ENCODE measurements around the gene ETHE1.

The ETHE1 gene

GRCh38 chr19:43486412-43486811, 40.6 kb downstream of the ETHE1 start:
- DNase-seq = no peak

DNA sequence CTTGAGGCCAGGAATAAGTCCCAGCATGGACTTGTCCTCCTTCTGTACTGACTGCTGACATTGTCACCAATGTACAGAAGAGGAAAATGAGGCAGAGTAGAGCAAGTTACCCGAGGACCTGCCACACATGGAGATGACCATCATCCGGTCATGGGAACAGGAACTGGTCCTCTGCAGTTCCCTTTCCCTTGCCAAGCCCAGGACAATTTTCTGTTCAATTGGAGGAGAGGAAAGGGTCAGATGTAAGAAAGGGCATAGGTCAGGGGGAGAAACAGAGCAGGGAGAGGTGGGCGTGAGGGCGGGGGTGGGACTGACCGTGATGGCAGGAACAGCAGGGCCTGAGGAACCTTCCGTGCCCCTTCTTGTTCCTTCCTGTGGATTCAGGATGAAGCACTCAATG, 41.0 kb downstream of the ETHE1 start:
- DNase-seq = no peak

- no peak for DNase-seq
Observed at GRCh38 chr19:43483281-43483680, 43.7 kb downstream of the ETHE1 start.

GRCh38 chr19:43482193-43482592, 44.8 kb downstream of the ETHE1 start:
- DNase-seq = no peak

DNA sequence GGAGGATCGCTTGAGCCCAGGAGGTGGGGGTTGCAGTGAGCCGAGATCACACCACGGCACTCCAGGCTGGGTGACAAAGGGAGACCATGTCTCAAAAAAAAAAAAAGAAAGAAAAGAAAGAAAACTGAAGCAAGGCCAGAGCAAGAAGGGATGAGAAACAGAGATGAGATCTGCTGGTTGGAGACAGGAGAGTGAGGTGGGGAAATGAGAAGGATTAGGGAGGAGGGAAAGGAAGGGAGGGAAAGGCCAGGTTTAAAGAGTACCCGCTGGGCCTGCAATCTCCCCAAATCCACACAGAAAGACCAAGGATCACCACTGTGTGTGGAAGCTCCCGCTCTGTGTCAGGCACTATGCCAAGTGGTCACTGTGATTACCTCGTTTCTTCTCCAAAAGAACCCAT, 45.3 kb downstream of the ETHE1 start:
- no peak for DNase-seq

- no peak for DNase-seq
Observed at GRCh38 chr19:43480574-43480973, 46.4 kb downstream of the ETHE1 start.

DNA sequence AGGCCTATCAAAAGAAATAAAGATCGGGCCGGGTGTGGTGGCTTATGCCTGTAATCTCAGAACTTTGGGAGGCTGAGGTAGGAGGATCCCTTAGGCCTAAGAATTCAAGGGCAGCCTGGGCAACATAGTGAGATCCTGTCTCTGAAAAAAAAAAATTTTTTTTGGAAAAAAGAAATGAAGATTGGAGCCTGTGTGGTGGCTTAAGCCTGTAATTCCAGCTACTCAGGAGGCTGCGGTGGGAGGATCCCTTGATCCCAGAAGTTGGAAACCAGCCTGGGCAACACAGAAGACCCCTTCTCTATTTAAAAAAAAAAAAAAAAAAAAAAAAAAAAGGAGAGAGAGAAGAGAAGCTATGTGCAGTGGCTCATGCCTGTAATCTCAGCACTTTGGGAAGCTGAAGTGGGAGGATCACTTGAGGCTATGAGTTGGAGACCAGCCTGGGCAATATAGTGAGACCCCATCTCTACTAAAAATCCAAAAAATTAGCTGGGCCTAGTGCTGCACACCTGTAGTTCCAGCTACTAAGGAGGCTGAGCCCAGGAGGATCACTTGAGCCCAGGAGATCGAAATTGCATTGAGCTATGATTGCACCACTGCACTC, 46.9 kb downstream of the ETHE1 start:
- DNase-seq = no peak

- no peak for DNase-seq
Observed at GRCh38 chr19:43479226-43479625, 47.8 kb downstream of the ETHE1 start.

- no peak for DNase-seq
Observed at GRCh38 chr19:43478323-43478722, 48.7 kb downstream of the ETHE1 start.

DNA sequence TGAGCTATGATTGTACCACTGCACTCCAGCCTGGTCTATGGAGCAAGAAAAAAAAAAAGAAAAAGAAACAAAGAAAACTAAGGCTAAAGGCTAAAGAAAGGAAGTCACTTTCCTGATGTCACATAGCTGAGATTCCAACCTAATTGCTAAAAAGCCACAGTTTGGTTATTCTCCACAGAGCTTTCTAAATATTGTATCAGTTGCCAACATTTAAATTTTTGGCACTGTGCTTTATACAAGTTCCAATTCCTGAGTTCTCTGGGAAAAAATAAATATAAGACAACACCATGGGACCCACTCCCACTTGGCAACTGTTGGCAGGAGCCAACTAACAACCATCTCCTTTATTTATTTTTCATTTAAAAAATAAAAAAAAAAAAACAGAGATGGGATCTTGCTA, 50.4 kb downstream of the ETHE1 start:
- no peak for DNase-seq

- DNase-seq = peak; percentile 75
Observed at GRCh38 chr19:43474986-43475705, 51.9 kb downstream of the ETHE1 start.

GRCh38 chr19:43474487-43474886, 52.5 kb downstream of the ETHE1 start:
- no peak for DNase-seq

- no peak for DNase-seq
Observed at GRCh38 chr19:43471091-43471490, 55.9 kb downstream of the ETHE1 start.

DNA sequence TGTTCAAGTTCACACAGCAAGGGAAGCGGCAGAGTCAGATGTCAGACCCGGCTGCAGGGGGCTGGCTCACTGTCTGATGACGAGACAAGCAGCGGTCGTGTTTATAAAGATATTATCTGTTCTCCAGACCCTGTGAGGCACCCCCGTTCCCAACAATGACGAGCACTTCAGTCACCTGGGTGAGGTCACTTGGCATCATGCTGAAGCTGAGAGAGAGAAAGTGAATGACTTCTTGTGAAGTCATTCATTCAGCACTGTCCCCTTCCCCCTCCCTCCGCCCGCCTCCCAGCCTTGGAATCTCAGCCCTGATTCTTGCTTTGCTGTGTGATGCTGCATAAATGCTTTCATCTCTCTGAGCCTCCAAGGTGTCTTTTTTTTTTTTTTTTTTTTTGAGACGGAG, 56.7 kb downstream of the ETHE1 start:
- no peak for DNase-seq

DNA sequence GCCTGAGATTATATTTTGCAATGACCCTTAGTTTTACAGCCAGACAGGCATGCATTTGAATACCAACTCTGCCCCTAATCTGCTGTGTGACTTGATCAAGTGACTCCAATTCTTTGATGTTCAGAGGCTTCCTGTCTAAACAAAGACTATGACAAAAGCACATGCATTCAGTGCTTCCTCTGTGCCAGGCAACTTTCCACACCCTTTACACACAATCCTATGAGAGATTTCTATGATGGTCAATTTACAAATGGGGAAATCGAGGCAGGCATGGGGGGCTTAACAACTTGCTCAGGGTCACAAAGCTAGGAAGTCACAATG, 57.9 kb downstream of the ETHE1 start:
- DNase-seq = no peak

- DNase-seq = no peak
Observed at GRCh38 chr19:43468354-43469159, 58.4 kb downstream of the ETHE1 start.

DNA sequence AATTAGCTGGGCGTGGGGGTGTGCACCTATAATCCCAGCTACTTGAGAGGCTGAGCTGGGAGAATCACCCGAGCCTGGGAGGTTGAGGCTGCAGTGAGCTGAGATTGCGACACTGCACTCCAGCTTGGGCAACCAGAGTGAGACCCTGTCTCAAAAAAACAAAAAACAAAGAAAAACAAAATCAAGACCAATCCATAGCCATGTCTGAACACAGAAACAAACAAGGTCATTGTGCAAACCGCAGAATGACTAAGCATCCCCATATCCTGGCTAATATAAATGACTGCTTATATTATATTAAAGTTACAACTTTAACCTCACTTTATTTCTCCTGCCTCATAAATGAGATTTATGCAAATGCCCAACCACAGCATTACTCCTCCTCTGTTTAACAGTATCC, 59.3 kb downstream of the ETHE1 start:
- DNase-seq = no peak

GRCh38 chr19:43467276-43467675, 59.7 kb downstream of the ETHE1 start:
- no peak for DNase-seq

GRCh38 chr19:43466793-43467192, 60.2 kb downstream of the ETHE1 start:
- no peak for DNase-seq

GRCh38 chr19:43465468-43466120, 61.4 kb downstream of the ETHE1 start, which contains the start of gene LYPD3:
Gene LYPD3 (minus strand): TSS chr19:43465608. CDS start chr19:43465571, 37 bp downstream.
- DNase-seq = no peak

DNA sequence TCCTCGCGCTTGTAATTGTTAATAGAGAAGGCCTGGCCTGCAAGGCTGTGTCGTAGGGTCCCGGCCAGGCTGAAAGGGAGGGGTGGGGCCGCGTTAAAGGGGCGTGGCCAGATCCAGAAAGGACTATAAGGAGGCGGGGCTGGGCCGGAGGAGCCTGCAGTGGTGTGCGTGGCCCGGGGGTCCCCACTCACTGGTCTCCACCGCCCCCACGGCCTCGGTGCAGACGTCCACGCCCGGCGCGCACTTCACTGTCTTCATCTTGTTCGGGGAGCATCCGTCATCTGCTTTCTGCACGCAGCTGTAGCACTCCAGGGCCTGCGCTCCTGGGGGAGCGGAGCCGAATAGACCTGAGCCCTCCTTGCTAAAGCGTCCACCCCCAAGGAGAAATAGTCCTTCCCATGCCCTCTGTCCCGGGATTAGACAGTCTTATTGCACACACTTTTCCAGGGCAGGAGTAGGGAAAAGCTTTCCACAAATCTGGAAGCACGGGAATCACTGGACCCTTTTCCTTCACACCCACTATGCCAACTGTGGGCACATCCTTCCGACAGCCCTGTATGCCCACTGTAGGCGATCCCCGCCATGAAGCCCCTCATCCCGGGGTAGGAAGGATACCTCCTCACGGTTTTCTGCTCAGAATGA, 62.7 kb downstream of the ETHE1 start:
- DNase-seq = no peak

- peak; percentile 55 for DNase-seq
Observed at GRCh38 chr19:43463381-43464133, 63.4 kb downstream of the ETHE1 start.

Data from DMS 273 treated with DMSO at 0.1 percent for 48 hours (cell line).